Inflammatory macrophage treated with lipopolysaccharide for 1 hour (primary cell): ENCODE data around the gene CEP170B.
"Not testable (repeated sequence)": the region's sequence is repeated elsewhere in the genome, so short reads cannot be mapped to it uniquely, and the experiment has no call there.

Experiments
- DNase-seq, 2 donors: peaks; one replicate each; pipeline ENCODE4 v3.0.0-alpha.2; 2020 to 2022

The CEP170B gene

GRCh38 chr14:104844306-104845032, 20.6 kb upstream of the CEP170B start:
- DNase-seq = no peak

- no peak for DNase-seq
Observed at GRCh38 chr14:104845033-104845666, 19.9 kb upstream of the CEP170B start.

DNA sequence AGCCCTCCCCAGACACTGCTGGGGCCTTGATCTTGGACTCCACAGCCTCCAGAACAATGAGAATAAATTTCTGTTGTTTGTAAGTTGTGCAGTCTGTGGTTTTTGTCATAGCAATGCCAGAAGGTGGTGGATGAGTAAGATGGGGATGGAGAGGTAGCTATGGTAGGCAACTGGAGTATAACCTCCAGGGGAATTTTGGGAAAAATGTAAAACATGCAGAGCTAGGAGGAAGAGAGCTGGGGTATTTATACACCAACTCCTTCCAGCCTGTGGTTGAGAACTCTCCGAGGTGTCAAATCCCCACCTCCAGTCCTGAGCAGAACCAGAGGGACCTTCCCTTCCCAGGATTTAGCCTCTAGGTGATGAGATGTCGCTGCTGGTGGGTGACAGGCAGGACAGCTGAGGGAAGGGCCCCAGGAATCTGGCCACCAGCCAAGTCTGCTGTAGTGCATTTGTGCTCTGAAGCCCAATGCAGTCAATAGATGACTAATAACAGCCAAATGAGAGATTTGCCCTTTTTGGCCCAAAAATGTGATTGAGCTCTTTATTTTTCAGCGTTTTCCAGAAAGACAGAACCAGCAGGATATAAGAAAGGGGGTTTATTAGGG, 19.1 kb upstream of the CEP170B start:
- no peak for DNase-seq

DNA sequence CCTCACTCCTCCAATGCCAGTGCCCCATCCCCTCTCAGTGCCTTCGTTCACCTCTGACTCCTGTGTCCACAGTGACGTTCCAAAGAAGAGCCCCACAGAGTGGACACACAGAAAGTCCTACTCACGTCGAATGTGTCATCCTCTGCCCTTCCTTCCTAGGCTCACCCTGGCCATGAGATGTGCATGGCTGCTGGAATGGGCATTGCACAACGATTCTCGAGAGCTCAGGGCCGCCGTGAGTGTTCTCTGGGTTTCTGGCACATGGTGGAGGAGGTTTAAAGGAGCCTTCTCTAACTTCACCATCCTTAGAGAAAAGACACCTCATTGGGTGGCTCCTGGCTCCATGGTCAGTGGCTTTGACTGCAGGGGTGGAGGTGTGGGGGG, 12.8 kb upstream of the CEP170B start:
- DNase-seq = no peak

GRCh38 chr14:104855532-104856090, 9.5 kb upstream of the CEP170B start:
- DNase-seq = no peak

DNA sequence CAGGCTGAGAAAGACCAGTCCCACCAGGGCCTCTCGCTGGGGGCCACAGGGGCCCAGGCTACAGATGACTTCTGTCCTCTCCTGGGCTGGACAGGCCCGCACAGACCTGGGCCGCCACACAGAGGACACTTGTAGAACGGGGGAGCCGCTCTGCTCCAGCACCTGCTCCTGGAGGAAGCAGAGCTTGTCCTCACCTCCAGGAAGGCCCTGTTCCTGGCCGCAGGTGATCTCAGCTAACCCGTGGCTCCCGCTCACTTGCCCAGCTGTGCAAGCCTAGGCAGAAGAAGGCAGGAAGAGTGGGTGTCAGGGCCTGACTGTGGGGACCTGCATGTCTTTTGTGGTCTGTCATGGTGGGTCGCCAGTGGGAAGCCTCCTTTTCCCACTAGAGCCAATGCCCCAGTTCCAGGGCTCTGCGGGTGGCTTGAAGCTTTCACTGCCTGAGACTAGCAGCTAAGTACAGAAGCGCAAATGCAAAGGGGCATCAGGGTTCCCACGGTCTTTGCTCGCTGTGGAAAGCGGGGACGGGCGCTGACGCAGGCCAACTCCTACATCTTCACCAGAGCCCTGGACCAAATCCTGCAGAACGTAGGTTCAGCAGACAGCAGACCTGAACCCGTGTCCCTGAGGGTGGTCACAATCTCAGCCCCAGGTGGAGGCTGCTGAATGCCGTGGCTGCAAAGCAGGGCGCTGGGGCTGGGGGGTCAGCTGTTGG, 8.8 kb upstream of the CEP170B start:
- no peak for DNase-seq

GRCh38 chr14:104856869-104857860, 7.9 kb upstream of the CEP170B start:
- no peak for DNase-seq

DNA sequence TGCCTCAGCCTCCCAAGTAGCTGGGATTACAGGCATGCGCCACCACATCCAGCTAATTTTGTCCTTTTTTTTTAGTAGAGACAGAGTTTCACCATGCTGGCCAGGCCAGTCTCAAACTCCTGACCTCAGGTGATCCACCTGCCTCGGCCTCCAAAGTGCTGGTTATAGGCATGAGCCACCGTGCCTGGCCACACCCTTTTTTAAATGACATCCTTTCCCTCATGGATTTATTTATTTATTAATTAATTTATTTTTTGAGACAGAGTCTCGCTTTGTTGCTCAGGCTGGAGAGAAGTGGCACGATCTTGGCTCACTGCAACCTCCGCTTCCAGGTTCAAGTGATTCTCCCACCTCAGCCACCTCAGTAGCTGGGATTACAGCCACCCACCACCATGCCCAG, 7.1 kb upstream of the CEP170B start:
- DNase-seq = not testable (repeated sequence)

GRCh38 chr14:104858811-104859426, 6.1 kb upstream of the CEP170B start:
- no peak for DNase-seq

DNA sequence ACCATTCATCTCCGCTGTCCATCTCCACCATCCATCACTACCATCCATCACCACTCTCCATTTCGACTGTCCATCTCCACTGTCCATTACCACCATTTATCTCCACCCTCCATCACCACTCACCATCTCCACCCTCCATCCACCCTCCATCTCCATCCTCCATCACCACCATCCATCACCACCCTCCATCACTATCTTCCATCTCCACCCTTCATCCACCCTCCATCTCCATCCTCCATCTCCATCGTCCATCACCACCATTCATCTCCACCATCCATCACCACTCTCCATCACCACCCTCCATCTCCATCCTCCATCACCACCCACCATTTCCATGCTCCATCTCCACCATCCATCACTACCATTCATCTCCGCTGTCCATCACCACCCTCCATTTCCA, 5.2 kb upstream of the CEP170B start:
- DNase-seq = no peak

DNA sequence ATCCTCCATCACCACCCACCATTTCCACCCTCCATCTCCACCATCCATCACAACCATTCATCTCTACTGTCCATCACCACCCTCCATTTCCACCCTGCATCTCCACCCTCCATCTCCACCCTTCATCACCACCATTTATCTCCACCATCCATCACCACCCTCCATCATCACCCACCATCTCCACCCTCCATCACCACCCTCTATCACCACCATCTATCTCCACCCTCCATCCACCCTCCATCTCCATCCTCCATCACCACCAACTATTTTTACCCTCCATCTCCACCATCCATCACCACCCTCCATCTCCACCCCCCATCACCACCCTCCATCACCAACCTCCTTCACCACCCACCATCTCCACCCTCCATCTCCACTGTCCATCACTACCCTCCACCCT, 4.7 kb upstream of the CEP170B start:
- no peak for DNase-seq

- no peak for DNase-seq
Observed at GRCh38 chr14:104863131-104863862, 1.8 kb upstream of the CEP170B start.

GRCh38 chr14:104863923-104864266, 1.2 kb upstream of the CEP170B start:
- DNase-seq = no peak

GRCh38 chr14:104864267-104865080, 594 bp upstream of the CEP170B start:
- DNase-seq = peak in 1 of 2 donors; percentile 6

DNA sequence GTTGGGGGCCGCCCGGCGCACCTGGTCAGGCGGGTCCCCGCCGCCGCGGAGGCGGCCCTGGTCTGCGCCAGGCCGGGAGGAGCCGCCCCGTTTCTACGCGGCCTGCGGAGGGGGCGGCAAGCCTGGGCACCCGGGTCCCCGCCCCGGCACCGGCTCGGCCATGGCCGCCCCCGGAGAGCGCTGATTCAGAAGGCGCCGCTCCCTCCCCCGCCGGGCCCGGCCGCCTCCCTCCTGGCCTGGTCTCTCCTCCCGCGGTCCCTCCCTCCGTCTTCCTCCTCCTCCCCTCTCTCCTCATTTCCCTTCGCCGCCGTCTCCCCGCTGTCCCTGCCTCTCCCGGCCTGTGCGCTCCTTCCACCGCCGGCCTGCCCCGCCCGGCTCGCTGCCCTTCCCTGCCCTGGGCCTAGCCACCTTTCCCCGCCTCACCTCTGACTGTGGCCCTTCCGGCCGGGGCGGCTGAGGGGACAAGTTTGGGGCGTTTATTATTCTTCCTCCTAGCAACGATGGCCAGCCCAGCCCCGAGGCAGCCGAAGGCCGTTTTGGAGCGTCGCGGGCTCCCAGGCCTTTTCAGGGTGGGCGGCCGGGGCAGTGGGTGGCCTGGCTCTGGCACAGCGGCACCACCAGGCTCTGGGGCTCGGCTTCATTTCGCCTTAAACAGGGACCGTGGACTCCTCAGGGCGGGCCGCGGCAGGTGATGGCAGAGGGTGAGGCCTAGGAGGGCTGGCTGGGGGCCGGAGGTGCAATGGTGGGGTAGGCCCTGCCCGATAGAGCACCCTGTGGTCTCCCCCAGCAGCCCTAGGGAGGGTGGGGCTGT, 768 bp downstream of the CEP170B start:
- DNase-seq = peak in 1 of 2 donors; percentile 14

DNA sequence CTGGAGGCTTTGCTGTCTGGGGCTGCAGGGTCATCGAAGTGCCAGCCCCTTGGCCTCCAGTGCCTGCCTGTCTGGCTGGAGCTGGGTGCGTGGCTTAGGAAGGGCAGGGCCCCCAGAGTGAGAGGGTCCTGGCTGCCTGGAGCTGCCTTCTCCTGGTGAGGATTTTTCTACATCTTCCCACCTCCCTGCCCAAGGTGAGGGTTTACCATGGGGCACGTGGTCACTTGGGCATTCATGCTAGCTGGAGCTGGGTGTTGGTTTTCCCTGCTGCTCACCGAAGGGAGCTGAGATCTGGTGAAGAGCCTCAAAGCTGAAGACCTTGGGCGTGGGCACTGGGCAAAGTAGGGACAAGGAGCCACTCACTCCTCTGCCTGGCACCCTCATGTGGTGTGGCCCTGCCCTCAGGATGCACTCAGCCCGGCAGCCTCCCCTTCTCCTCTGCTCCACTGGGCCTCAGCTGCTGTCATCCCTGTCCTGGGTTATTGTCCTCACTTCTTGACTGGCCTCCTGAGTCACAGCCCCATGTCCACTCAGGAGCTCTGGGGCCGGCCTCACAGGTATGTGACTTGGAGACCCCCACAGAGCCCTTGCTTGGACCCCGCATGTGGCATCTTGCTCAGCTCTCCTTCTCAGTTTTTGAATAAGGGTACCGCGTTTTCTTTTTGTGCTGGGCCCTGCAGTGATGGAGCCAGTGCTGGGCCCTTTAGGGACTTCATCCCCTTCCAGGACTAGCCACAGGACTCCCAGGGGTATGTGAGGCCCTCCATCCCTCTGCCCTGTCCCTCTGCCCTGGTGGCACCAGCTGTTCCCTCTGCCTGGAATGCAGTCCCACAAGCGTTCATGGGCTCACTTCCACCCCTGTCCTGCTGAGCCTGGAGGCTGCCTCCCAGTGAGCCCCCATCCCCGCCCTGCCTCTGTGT, 1.6 kb downstream of the CEP170B start:
- DNase-seq = no peak

DNA sequence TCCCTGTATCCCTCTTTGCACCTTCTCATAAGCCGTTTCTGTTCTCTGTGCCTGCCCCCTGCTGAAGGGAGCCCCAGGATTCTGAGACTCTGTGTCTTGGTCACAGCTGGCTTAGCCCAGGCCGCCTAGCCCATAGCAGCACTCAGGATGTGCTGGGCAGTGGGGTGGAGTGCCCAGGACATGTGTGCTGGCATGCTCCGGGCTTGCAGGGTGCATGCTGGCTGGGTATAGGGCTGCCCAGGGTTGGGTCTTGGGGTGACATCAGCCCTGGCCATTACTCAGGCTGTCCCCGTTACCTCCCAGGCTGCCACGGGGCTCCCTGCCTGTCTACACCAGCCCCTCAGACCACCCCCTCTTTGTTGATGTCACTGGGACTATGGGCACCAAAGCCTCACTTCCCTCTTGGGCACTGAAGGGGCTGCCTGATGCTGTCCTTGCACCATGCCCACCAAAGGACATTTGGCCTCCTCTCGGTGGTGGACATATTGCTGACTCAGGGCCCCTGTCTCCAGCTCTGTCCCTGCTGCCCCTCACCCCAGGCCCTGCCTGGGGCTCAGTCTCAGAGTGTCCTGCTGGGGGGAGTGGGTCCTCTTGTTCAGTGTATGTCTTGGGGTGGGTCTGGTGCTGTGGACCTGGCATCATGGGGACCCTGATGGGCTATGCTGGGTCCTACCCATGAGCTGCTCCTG, 2.4 kb downstream of the CEP170B start:
- no peak for DNase-seq
